Fibroblast of peridontal ligament (primary cell): ENCODE results near the gene CATSPER1.

Experiments
- DNase-seq: peaks from one replicate; pipeline ENCODE4 v3.0.0-alpha.2; 2010; ENCODE audit errors: extremely low read depth

Gene CATSPER1

GRCh38 chr11:65968600-65969482 is 57.4 kb downstream of the CATSPER1 start:
- no peak for DNase-seq

- DNase-seq: no peak
Observed at GRCh38 chr11:65967329-65967934, 58.8 kb downstream of the CATSPER1 start.
